ENCODE data around the gene CALB2.

- TF ChIP-seq CTCF (IDR thresholded peaks at IDR 0.05; ENCODE audit: low read depth, low read length) (no peak), EZH2phosphoT487 (IDR thresholded peaks at IDR 0.05; ENCODE audit: low read depth) (no peak)
Measured at GRCh38 chr16:71356051-71356740, 2.3 kb upstream of the CALB2 start.

Measured in OCI-LY3 (cell line).